Brain microvascular endothelial cell (primary cell): ENCODE measurements around the gene ATP2B2.

ENCODE experiments used
- DNase-seq: peaks from one replicate; pipeline ENCODE4 v3.0.0-alpha.2; 2020
- H3K27ac ChIP-seq: fragments of 250-450 bp; sonication (Bioruptor Pico); 2 replicates; pipeline ENCODE4 v1.5.1; 2020; ENCODE audit warnings: mild to moderate bottlenecking, moderate library complexity
- H3K27me3 ChIP-seq: fragments of 250-450 bp; sonication (Bioruptor Pico); replicated peaks from 2 replicates; pipeline ENCODE4 v1.5.1; 2020; ENCODE audit warnings: mild to moderate bottlenecking
- H3K36me3 ChIP-seq: fragments of 250-450 bp; sonication (Bioruptor Pico); replicated peaks from 2 replicates; pipeline ENCODE4 v1.5.1; 2020; ENCODE audit warnings: mild to moderate bottlenecking
- H3K4me3 ChIP-seq: 2 replicates; pipeline ENCODE4 v1.5.1; 2011; ENCODE audit warnings: low read depth, mild to moderate bottlenecking, control low read depth, low read length, moderate library complexity
- CTCF ChIP-seq: IDR thresholded peaks from 2 replicates; pipeline ENCODE4 v1.5.1; 2011; ENCODE audit warnings: low read depth, mild to moderate bottlenecking, moderate library complexity, low read length, control low read depth, inconsistent platforms; ENCODE audit errors: missing control alignments
- in situ Hi-C: cut with HindIII; loops from 2 replicates; pipeline ENCODE4 v1.10.0; 2017; ENCODE audit warnings: low sequenced_read_pairs, low pct_ligation_motif_present

Gene ATP2B2

GRCh38 chr3:10551821-10552630 lies 46.6 kb upstream of the ATP2B2 start:
- DNase-seq = peak; percentile 69

GRCh38 chr3:10551139-10551538 lies 45.8 kb upstream of the ATP2B2 start:
- no peak for DNase-seq
- Histone ChIP-seq H3K27me3 (no peaks in the 10 kb centered on the region), H3K36me3 (no peaks in the 10 kb centered on the region), H3K4me3 (no peak overlapping the region), H3K27ac (no peak overlapping the region)
- TF ChIP-seq CTCF = no peak
- in situ Hi-C loops = no loop called here

More at GRCh38 chr3:10551821-10552630, 46.6 kb upstream of the ATP2B2 start:
- in situ Hi-C loops = no loop called here
- no peak for TF ChIP-seq CTCF
- H3K36me3 ChIP-seq = no peaks in the 10 kb centered on the region
- no peak overlapping the region for H3K27ac ChIP-seq
- no peaks in the 10 kb centered on the region for H3K27me3 ChIP-seq
- no peak overlapping the region for H3K4me3 ChIP-seq

- TF ChIP-seq CTCF = no peak
- H3K27ac ChIP-seq = no peak overlapping the region
- no peaks in the 10 kb centered on the region for H3K36me3 ChIP-seq
- H3K4me3 ChIP-seq = no peak overlapping the region
- no peak for DNase-seq
- no peaks in the 10 kb centered on the region for H3K27me3 ChIP-seq
- in situ Hi-C loops = no loop called here
Observed at GRCh38 chr3:10550705-10551104, 45.3 kb upstream of the ATP2B2 start.

GRCh38 chr3:10549617-10550230 lies 44.3 kb upstream of the ATP2B2 start:
- TF ChIP-seq CTCF = no peak
- no peaks in the 10 kb centered on the region for H3K27me3 ChIP-seq
- H3K27ac ChIP-seq = no peak overlapping the region
- DNase-seq = no peak
- no peak overlapping the region for H3K4me3 ChIP-seq
- no peaks in the 10 kb centered on the region for H3K36me3 ChIP-seq
- in situ Hi-C loops = no loop called here

GRCh38 chr3:10548992-10549391 lies 43.6 kb upstream of the ATP2B2 start:
- DNase-seq = no peak
- no peak overlapping the region for H3K27ac ChIP-seq
- no peak for TF ChIP-seq CTCF
- H3K36me3 ChIP-seq = no peaks in the 10 kb centered on the region
- H3K27me3 ChIP-seq = no peaks in the 10 kb centered on the region
- H3K4me3 ChIP-seq = no peak overlapping the region
- in situ Hi-C loops = no loop called here
